Ectodermal cell (in vitro differentiated cells): ENCODE measurements around the gene MAP7.
"Not testable (repeated sequence)": the region's sequence is repeated elsewhere in the genome, so short reads cannot be mapped to it uniquely, and the experiment has no call there.

Experiments
- H3K27ac ChIP-seq: 2 replicates; pipeline ENCODE4 v1.7.0; 2013; ENCODE audit warnings: mild to moderate bottlenecking, low read depth, low read length; ENCODE audit not compliant: insufficient read depth, poor library complexity, severe bottlenecking
- H3K27me3 ChIP-seq: 2 replicates; pipeline ENCODE4 v1.7.0; 2013; ENCODE audit warnings: mild to moderate bottlenecking, low read length; ENCODE audit not compliant: insufficient read depth, control insufficient read depth, poor library complexity, severe bottlenecking
- H3K36me3 ChIP-seq: one replicate; pipeline ENCODE4 v1.7.0; 2013; ENCODE audit warnings: low read length; ENCODE audit not compliant: control insufficient read depth, insufficient read depth
- H3K4me1 ChIP-seq: one replicate; pipeline ENCODE4 v1.7.0; 2013; ENCODE audit warnings: low read length; ENCODE audit not compliant: control insufficient read depth, insufficient read depth
- H3K4me3 ChIP-seq: 2 replicates; pipeline ENCODE4 v1.7.0; 2013; ENCODE audit warnings: low read depth, low read length, control low read depth; ENCODE audit not compliant: insufficient read depth
- H3K9me3 ChIP-seq: 2 replicates; pipeline ENCODE4 v1.7.0; 2013; ENCODE audit warnings: mild to moderate bottlenecking, low read length, moderate library complexity; ENCODE audit not compliant: control insufficient read depth
- WGBS, 2 experiments: methylation state at CpG; one replicate each; pipeline ENCODE4 v1.1.7; 2013; ENCODE audit warnings: missing lambda C conversion rate in 2 of 2; 5-methylcytosine and 5-hydroxymethylcytosine counted together

The MAP7 gene

DNA sequence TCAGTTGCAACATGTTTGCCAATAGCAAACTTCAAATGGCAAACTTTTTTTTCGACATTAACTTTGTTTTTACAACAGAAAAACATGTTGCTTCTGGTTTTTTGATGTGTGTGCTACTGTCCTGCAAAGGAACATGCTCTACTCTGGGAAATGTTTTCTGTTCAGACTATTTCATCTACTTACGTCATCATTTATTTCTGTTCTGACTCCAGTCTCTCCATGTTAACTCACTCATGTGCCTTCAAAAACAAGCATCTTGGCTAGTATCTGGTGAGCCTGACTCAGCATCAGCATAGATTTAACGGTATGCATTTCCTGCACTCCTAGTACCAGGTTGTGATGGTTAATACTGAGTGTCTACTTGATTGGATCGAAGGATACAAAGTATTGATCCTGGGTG, 36.1 kb upstream of the MAP7 start:
- H3K4me1 ChIP-seq = no peaks in the 10 kb centered on the region
- H3K36me3 ChIP-seq = no peaks in the 10 kb centered on the region
- WGBS, 2 experiments = 82 to 87% methylated on average over 4 of the region's 4 CpGs
- H3K27me3 ChIP-seq = no peaks in the 10 kb centered on the region
- no peak overlapping the region for H3K4me3 ChIP-seq
- no peak overlapping the region for H3K27ac ChIP-seq
- H3K9me3 ChIP-seq = no peaks in the 10 kb centered on the region

DNA sequence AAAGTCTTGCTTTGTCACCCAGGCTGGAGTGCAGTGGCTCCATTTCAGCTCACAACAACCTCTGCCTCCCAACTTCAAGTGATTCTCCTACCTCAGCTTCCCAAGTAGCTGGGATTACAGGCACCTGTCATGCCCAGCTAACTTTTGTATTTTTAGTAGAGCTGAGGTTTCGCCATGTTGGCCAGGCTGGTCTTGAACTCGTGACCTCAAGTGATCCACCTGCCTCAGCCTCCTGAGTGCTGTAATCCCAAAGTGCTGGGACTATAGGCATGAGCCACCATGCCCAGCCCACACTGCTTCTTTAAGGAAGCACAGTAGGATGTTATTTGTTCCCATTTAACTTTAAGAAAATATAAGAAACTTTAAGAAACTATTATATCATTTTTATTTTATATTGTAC, 35.3 kb upstream of the MAP7 start:
- 89 to 94% methylated on average over 2 of the region's 2 CpGs for WGBS, 2 experiments
- not testable (repeated sequence) for H3K27ac ChIP-seq

DNA sequence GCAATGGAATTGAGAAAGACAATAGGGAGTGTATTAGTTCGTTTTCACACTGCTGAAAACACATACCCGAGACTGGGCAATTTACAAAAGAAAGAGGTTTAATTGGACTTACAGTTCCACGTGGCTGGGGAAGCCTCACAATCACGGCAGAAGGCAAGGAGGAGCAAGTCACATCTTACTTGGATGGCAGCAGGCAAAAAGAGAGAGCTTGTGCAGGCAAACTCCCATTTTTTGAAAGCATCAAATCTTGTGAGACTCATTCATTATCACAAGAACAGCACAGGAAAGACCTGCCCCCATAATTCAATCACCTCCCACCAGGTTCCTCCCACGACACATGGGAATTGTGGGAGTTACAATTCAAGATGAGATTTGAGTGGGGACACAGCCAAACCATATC, 34.1 kb upstream of the MAP7 start:
- H3K4me1 ChIP-seq, H3K9me3 ChIP-seq, H3K4me3 ChIP-seq, H3K27ac ChIP-seq, H3K36me3 ChIP-seq, H3K27me3 ChIP-seq: not testable (repeated sequence)
- WGBS, 2 experiments = 82 to 86% methylated on average over 4 to 5 of the region's 5 CpGs

More for the DNA sequence above, 35.3 kb upstream of the MAP7 start:
- not testable (repeated sequence) for H3K27me3 ChIP-seq, H3K9me3 ChIP-seq, H3K4me1 ChIP-seq, H3K4me3 ChIP-seq, H3K36me3 ChIP-seq

DNA sequence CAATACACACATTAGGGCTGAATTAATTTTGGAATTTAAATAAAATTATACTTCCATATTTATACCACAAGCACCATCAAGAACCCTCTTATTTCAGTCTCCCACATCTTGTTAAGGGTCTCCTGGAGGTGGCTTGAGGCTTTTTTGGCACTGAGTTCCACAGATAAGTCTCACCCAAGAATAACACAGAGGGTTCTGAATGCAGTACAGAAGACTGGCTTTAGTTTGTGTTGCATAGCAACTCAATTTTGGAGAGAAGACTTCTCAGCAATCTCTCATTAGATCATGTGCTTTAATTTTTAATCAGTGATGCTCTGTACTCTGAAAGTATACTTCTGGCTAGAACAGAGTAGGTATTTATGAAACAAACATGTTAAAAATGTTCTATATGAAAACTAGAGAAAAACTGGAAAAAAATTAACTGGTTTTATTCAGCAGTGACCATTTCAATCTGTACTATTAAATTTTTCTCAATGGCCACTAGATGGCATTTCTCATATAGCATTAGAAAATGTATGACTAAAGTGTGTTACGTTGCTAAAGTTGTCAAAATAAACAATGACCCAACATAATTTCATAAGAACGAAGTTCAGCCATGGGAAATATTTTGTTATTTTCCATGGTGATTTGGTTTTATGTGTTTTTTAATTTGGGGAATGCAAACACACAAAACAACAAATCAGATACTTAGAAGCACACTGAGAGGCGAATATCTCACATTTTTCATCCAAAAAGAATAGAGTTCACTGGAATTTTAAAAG, 32.7 kb upstream of the MAP7 start:
- 80 to 100% methylated on average over 1 of the region's 3 CpGs for WGBS, 2 experiments

DNA sequence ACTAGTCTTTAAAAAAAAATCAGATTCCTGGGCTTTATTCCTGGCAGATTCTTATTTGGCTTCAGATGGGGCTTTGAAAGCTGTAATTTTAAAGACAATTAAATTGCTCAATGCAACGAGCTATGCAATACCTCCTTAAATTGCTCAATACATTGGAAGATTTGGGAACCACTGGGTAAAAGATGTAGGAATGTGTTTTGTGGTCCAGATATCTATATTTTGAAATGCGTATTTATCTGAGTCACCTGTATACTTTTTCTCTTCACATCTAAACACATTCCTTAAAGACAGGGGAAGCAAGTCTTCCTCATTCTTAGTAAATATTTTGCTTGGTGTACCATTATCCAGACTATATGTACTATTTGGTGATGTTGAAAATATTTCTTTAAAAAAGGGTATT, 29.6 kb upstream of the MAP7 start:
- Histone ChIP-seq H3K4me3 (no peak overlapping the region), H3K36me3 (no peaks in the 10 kb centered on the region), H3K27ac (no peak overlapping the region), H3K9me3 (no peaks in the 10 kb centered on the region), H3K4me1 (no peaks in the 10 kb centered on the region), H3K27me3 (no peaks in the 10 kb centered on the region)
- WGBS, 2 experiments = 86 to 100% methylated on average over 1 of the region's 2 CpGs

More for the DNA sequence above, 32.7 kb upstream of the MAP7 start:
- no peaks in the 10 kb centered on the region for H3K9me3 ChIP-seq
- H3K4me3 ChIP-seq = no peak overlapping the region
- no peaks in the 10 kb centered on the region for H3K36me3 ChIP-seq
- no peaks in the 10 kb centered on the region for H3K27me3 ChIP-seq
- H3K4me1 ChIP-seq = no peaks in the 10 kb centered on the region
- H3K27ac ChIP-seq = no peak overlapping the region

DNA sequence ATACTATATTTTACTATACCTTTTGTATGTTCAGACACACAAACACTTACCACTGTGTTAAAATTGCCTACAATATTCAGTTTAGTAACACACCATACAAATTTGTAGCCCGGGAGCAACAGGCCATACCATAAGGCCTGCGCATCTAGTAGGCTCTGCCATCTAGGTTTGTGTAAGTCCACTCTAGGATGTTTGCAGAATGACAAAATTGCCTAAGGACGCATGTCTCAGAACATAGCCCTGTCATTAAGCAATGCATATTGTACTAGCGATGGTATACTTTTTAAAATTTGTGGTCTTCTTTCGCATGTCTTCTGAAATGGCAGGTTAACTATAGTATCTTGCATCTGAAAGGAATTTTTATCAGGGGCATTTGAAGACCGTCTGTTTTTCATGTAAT, 26.6 kb upstream of the MAP7 start:
- 96 to 99% methylated on average over 5 of the region's 6 CpGs for WGBS, 2 experiments

DNA sequence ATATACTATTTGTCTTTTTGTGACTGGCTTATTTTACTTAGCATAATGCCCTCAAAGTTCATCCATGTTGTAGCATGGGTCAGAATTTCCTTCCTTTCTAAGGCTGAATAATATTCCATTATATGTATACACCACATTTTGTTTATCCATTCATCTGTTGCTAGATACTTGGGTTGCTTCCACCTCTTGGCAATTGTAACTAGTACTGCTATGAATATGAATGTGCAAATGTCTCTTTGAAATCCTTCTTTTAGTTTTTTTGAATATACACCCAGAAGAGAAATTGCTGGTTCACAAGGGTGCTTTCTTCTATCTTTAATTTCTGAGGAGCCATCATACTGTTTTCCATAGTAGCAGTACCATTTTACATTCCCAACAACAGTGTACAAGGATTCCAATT, 21.3 kb upstream of the MAP7 start:
- H3K4me1 ChIP-seq = no peaks in the 10 kb centered on the region
- no peak overlapping the region for H3K4me3 ChIP-seq
- H3K27ac ChIP-seq = no peak overlapping the region
- no peaks in the 10 kb centered on the region for H3K9me3 ChIP-seq
- no peaks in the 10 kb centered on the region for H3K27me3 ChIP-seq
- H3K36me3 ChIP-seq = no peaks in the 10 kb centered on the region

More for the DNA sequence above, 26.6 kb upstream of the MAP7 start:
- Histone ChIP-seq H3K27me3 (no peaks in the 10 kb centered on the region), H3K27ac (no peak overlapping the region), H3K4me3 (no peak overlapping the region), H3K9me3 (no peaks in the 10 kb centered on the region), H3K4me1 (no peaks in the 10 kb centered on the region), H3K36me3 (no peaks in the 10 kb centered on the region)

DNA sequence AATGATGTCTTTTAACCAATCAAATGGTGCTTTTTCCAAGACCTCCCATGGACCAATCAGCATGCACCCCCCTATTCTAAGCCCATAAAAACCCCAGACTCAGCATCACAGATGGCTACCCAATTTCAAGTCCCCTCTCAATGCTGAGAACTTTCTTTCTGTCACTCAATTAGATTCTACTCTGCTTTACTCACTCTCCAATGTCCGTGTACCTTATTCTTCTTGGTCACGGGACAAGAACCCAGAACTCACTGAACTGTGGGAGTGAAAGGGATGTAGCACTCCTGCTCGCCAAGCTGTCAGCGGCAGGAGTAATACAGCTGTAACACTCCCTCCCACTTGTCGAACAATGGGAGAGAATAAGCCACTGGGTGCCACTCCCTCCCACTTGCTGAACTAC, 20.8 kb upstream of the MAP7 start:
- 94 to 100% methylated on average over 4 to 5 of the region's 5 CpGs for WGBS, 2 experiments
- no peaks in the 10 kb centered on the region for H3K27me3 ChIP-seq
- H3K9me3 ChIP-seq = no peaks in the 10 kb centered on the region
- no peaks in the 10 kb centered on the region for H3K36me3 ChIP-seq
- H3K4me1 ChIP-seq = no peaks in the 10 kb centered on the region
- H3K27ac ChIP-seq = no peak overlapping the region
- H3K4me3 ChIP-seq = no peak overlapping the region

DNA sequence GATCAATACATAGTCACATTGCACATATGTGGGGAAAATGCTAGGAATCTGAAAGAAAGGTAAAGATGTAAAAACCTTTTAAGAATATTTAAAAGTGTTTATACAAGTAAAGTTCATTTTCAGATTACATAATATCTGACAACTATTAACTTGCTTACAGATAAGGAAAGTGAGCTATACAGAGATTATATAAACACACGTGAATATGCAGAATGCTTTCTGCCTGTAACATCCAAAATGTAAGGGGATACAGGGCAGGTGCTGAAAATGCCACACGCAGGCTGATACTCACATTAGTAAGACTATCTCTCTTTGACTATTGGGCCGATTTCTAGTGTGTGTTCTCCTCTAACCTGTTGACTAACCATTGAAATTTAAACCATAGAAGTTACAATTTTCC, 17.9 kb upstream of the MAP7 start:
- H3K27ac ChIP-seq = no peak overlapping the region
- no peak overlapping the region for H3K4me3 ChIP-seq
- H3K9me3 ChIP-seq = no peaks in the 10 kb centered on the region
- H3K36me3 ChIP-seq = no peaks in the 10 kb centered on the region
- H3K4me1 ChIP-seq = no peaks in the 10 kb centered on the region
- no peaks in the 10 kb centered on the region for H3K27me3 ChIP-seq
- 93 to 100% methylated on average over 3 of the region's 3 CpGs for WGBS, 2 experiments

DNA sequence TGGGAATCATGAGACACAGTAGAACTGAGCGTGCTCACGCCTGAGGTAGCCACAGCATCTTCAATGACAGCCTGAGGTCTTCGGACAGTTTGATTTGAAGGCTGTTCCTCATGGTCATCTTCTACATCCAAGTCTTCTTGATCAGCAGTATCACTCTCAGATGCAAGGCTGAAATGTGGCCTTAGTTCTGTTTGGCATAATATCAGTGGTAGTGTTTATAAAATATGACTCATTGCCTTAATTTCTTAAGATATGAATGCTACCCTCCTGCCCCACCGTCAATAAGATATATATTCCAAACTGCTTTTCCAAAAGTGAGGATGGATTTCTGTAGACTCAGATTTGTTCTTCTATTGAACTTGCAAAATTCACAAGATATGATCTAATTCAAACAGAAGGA, 17.5 kb upstream of the MAP7 start:
- no peaks in the 10 kb centered on the region for H3K4me1 ChIP-seq

DNA sequence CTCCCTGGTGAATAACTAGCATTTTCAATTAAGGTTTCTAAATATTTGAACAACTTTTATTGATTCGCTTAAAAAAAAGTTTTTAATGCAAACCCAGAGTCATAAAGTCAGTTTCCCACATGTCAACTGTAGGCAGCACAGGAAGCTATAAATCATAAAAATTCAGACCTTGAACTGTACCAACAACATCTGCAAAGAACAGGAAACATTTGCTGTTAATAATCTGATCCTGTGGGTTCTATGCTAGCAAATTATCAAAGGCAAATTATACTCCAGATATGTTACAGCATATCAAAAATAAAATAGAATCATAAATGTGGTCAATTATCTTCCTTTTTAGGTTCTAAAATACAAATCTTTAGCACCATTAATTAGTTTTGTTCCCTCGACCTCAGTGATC, 16.6 kb upstream of the MAP7 start:
- H3K4me3 ChIP-seq = no peak overlapping the region
- H3K4me1 ChIP-seq = no peaks in the 10 kb centered on the region
- H3K27ac ChIP-seq = no peak overlapping the region
- H3K9me3 ChIP-seq = no peaks in the 10 kb centered on the region
- H3K27me3 ChIP-seq = no peaks in the 10 kb centered on the region
- 91 to 93% methylated on average over 2 of the region's 2 CpGs for WGBS, 2 experiments
- H3K36me3 ChIP-seq = no peaks in the 10 kb centered on the region

More for the DNA sequence above, 17.5 kb upstream of the MAP7 start:
- WGBS, 2 experiments = 94 to 97% methylated on average over 3 to 4 of the region's 4 CpGs
- no peaks in the 10 kb centered on the region for H3K27me3 ChIP-seq
- no peak overlapping the region for H3K4me3 ChIP-seq
- no peak overlapping the region for H3K27ac ChIP-seq
- no peaks in the 10 kb centered on the region for H3K36me3 ChIP-seq
- no peaks in the 10 kb centered on the region for H3K9me3 ChIP-seq
